Hematopoietic multipotent progenitor cell treated with erythropoietin and hydrocortisone succinate and interleukin-3 and kit ligand, for 8 days (in vitro differentiated cells): ENCODE measurements around the gene KLK6.
A peak's percentile ranks its signal among the peaks of the same experiment; 100 is the strongest.
"Not testable (repeated sequence)": the region's sequence is repeated elsewhere in the genome, so short reads cannot be mapped to it uniquely, and the experiment has no call there.

Experiments used
- DNase-seq: peaks from one replicate; pipeline ENCODE4 v3.0.0-alpha.2; 2015

The KLK6 gene

GRCh38 chr19:50984416-50984815 lies 15.0 kb upstream of the KLK6 start:
- DNase-seq, result not testable (repeated sequence)

GRCh38 chr19:50983625-50984292 lies 14.4 kb upstream of the KLK6 start, which contains the start of gene KLK7:
Gene KLK7, minus strand, starts transcription at chr19:50983917. Its CDS starts 1,518 bp downstream, at chr19:50982399.
- peak; percentile 14 for DNase-seq

- DNase-seq, result no peak
Observed at GRCh38 chr19:50982186-50982585, 12.8 kb upstream of the KLK6 start.

- no peak for DNase-seq
Observed at GRCh38 chr19:50981587-50982146, 12.3 kb upstream of the KLK6 start.

GRCh38 chr19:50980208-50980607 lies 10.8 kb upstream of the KLK6 start:
- DNase-seq, result no peak

- DNase-seq, result no peak
Observed at GRCh38 chr19:50979758-50980157, 10.4 kb upstream of the KLK6 start.

- no peak for DNase-seq
Observed at GRCh38 chr19:50978772-50979390, 9.5 kb upstream of the KLK6 start.

- no peak for DNase-seq
Observed at GRCh38 chr19:50977626-50978025, 8.2 kb upstream of the KLK6 start.

GRCh38 chr19:50975766-50976165 lies 6.4 kb upstream of the KLK6 start:
- no peak for DNase-seq

GRCh38 chr19:50974702-50975556 lies 5.5 kb upstream of the KLK6 start:
- no peak for DNase-seq

- no peak for DNase-seq
Observed at GRCh38 chr19:50972795-50973376, 3.5 kb upstream of the KLK6 start.

- not testable (repeated sequence) for DNase-seq
Observed at GRCh38 chr19:50969810-50970209, 419 bp upstream of the KLK6 start.

- no peak for DNase-seq
Observed at GRCh38 chr19:50968716-50969412, 527 bp downstream of the KLK6 start.

GRCh38 chr19:50967929-50968715 lies 1.3 kb downstream of the KLK6 start:
- no peak for DNase-seq

- DNase-seq, result no peak
Observed at GRCh38 chr19:50964266-50964665, 5.1 kb downstream of the KLK6 start.

- no peak for DNase-seq
Observed at GRCh38 chr19:50963381-50963780, 6.0 kb downstream of the KLK6 start.

- DNase-seq, result no peak
Observed at GRCh38 chr19:50962245-50962644, 7.1 kb downstream of the KLK6 start.

- DNase-seq, result no peak
Observed at GRCh38 chr19:50959731-50960500, 9.5 kb downstream of the KLK6 start.

GRCh38 chr19:50957587-50957986 lies 11.8 kb downstream of the KLK6 start:
- no peak for DNase-seq

GRCh38 chr19:50952910-50953309 lies 16.5 kb downstream of the KLK6 start, which contains the start of gene KLK5:
Gene KLK5, minus strand, starts transcription at chr19:50953038. Its CDS starts 381 bp downstream, at chr19:50952657.
- DNase-seq, result no peak

- no peak for DNase-seq
Observed at GRCh38 chr19:50949861-50950260, 19.5 kb downstream of the KLK6 start.
